ENCODE measurements around the gene CST7.

The CST7 gene

GRCh38 chr20:25005661-25006060 lies 56.6 kb downstream of the CST7 start:
- no peak for DNase-seq (ENCODE audit: low spot score)

- no peak for DNase-seq (ENCODE audit: low spot score)
These were observed 57.5 kb downstream of the CST7 start for GRCh38 chr20:25006431-25007167.

- no peak for DNase-seq (ENCODE audit: low spot score)
These were observed 58.6 kb downstream of the CST7 start for GRCh38 chr20:25007491-25008305.

GRCh38 chr20:25008388-25009217 lies 59.5 kb downstream of the CST7 start:
- DNase-seq (ENCODE audit: low spot score): no peak
